Natural killer cell (primary cell): Measurements from ENCODE around the gene KRTAP12-2. TPM values are rescaled to one million over a fixed set of nuclear protein-coding genes. Genes with fewer than 3 reads are reported as not detected.
"Not testable (repeated sequence)": the region's sequence is repeated elsewhere in the genome, so short reads cannot be mapped to it uniquely, and the experiment has no call there.

Experiments used
- ATAC-seq, 3 donors: fragments of 150-1000 bp in 2 of 3; fragments of 200-7000 bp in 1 of 3; cut with Tn5 transposase; 1 replicate in 1 of 3; 2 replicates in 2 of 3; pipeline ENCODE4 v1.10.0; 2021; ENCODE audit warnings: mild to moderate bottlenecking in 2 of 3, moderate library complexity in 2 of 3
- DNase-seq, 2 donors: peaks; one replicate each; pipeline versions ENCODE4 v3.0.0 to v3.0.0-alpha.2; 2013 to 2021; ENCODE audit warnings: mixed read lengths in 1 of 2
- H3K27ac ChIP-seq: one replicate; pipeline ENCODE4 v1.5.1; 2013; ENCODE audit warnings: mild to moderate bottlenecking, low read length
- H3K27me3 ChIP-seq: one replicate; pipeline ENCODE4 v1.6.1; 2013; ENCODE audit warnings: low read length; ENCODE audit not compliant: control insufficient read depth, insufficient read depth
- H3K36me3 ChIP-seq: one replicate; pipeline ENCODE4 v1.6.1; 2013; ENCODE audit warnings: low read length; ENCODE audit not compliant: control insufficient read depth, insufficient read depth
- H3K4me1 ChIP-seq: one replicate; pipeline ENCODE4 v1.6.1; 2013; ENCODE audit warnings: low read length; ENCODE audit not compliant: control insufficient read depth, insufficient read depth
- H3K4me3 ChIP-seq: one replicate; pipeline ENCODE4 v1.5.1; 2013; ENCODE audit warnings: low read length
- H3K9me3 ChIP-seq: one replicate; pipeline ENCODE4 v1.6.1; 2013; ENCODE audit warnings: low read length; ENCODE audit not compliant: control insufficient read depth, insufficient read depth
- H3K27ac Mint-ChIP-seq, 2 donors: one replicate each; pipeline ENCODE4 v1.8.0; 2022; ENCODE audit warnings: mild to moderate bottlenecking in 2 of 2, mixed read lengths in 2 of 2, moderate library complexity in 1 of 2
- H3K27me3 Mint-ChIP-seq, 2 donors: one replicate each; pipeline ENCODE4 v1.8.0; 2022; ENCODE audit warnings: low read depth in 2 of 2, mixed read lengths in 2 of 2
- H3K36me3 Mint-ChIP-seq: one replicate; pipeline ENCODE4 v1.8.0; 2022; ENCODE audit warnings: mixed read lengths
- H3K4me1 Mint-ChIP-seq, 2 donors: one replicate each; pipeline ENCODE4 v1.8.0; 2022; ENCODE audit warnings: mixed read lengths in 2 of 2
- H3K4me3 Mint-ChIP-seq: one replicate; pipeline ENCODE4 v1.8.0; 2022; ENCODE audit warnings: mild to moderate bottlenecking, moderate library complexity, mixed read lengths
- H3K9me3 Mint-ChIP-seq, 2 donors: one replicate each; pipeline ENCODE4 v1.8.0; 2022; ENCODE audit warnings: mixed read lengths in 2 of 2
- WGBS: methylation state at CpG from one replicate; pipeline ENCODE4 v1.1.7; 2013; ENCODE audit warnings: missing lambda C conversion rate; ENCODE audit not compliant: insufficient coverage; 5-methylcytosine and 5-hydroxymethylcytosine counted together
- intact Hi-C: fragments of 100-400 bp; cut with micrococcal nuclease; formaldehyde crosslinking; loops from one replicate; pipeline ENCODE4 v1.14.2; 2022
- total RNA-seq, 4 donors: library from RNA; stranded (reverse); fragments of 120-200 nt in 1 of 4; gene quantifications; one replicate each; pipeline versions ENCODE4 v1.2.3 to v1.2.4, GENCODE V29; 2013 to 2022
- TF ChIP-seq, protein P1 (sequence below): fragments of 200-600 bp; IDR thresholded peaks from one replicate; pipeline ENCODE4 v1.8.0; 2022; ENCODE audit warnings: antibody characterized with exemption

Gene KRTAP12-2
- total RNA-seq, 3 donors from 2014 or later (not counting 1 experiment from before 2014, with no cell fraction given): not detected

DNA sequence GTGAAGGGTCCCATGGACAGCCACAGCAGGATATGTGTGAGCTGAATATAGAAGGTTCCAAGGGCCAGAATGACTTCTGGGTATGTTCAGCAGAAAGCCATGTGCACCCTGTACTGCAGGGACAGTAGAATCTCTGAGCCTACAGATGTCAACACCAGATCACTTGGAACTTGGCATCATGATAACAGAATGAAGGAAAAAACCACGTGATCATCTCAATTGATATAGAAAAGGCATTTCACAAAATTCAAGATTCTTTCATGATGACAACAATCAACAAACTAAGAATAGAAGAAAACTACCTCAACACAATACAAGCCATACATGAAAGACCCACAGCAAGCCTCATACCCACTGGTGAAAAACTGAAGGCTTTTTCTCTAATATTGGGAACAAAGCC is 885 bp upstream of the KRTAP12-2 start:
- H3K4me1 ChIP-seq: no peaks in the 10 kb centered on the region
- no peak for DNase-seq
- Mint-ChIP-seq H3K9me3 (peaks cover 0 to 4% of the 10 kb centered on the region in 2 donors), H3K27me3 (peaks cover 13 to 23% of the 10 kb centered on the region in 2 donors), H3K4me1 (no peaks in the 10 kb centered on the region), H3K36me3 (peaks cover 8% of the 10 kb centered on the region), H3K4me3 (no peak overlapping the region), H3K27ac (no peak overlapping the region)
- intact Hi-C loops: no loop called here
- H3K36me3 ChIP-seq: no peaks in the 10 kb centered on the region
- no peak overlapping the region for H3K4me3 ChIP-seq
- no peak overlapping the region for H3K27ac ChIP-seq
- peaks cover 12% of the 10 kb centered on the region for H3K9me3 ChIP-seq
- 78% methylated on average over 1 of the region's 1 CpG for WGBS
- ATAC-seq: no peak
- TF ChIP-seq, protein P1, sequence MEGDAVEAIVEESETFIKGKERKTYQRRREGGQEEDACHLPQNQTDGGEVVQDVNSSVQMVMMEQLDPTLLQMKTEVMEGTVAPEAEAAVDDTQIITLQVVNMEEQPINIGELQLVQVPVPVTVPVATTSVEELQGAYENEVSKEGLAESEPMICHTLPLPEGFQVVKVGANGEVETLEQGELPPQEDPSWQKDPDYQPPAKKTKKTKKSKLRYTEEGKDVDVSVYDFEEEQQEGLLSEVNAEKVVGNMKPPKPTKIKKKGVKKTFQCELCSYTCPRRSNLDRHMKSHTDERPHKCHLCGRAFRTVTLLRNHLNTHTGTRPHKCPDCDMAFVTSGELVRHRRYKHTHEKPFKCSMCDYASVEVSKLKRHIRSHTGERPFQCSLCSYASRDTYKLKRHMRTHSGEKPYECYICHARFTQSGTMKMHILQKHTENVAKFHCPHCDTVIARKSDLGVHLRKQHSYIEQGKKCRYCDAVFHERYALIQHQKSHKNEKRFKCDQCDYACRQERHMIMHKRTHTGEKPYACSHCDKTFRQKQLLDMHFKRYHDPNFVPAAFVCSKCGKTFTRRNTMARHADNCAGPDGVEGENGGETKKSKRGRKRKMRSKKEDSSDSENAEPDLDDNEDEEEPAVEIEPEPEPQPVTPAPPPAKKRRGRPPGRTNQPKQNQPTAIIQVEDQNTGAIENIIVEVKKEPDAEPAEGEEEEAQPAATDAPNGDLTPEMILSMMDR: no peak
- no peaks in the 10 kb centered on the region for H3K27me3 ChIP-seq

DNA sequence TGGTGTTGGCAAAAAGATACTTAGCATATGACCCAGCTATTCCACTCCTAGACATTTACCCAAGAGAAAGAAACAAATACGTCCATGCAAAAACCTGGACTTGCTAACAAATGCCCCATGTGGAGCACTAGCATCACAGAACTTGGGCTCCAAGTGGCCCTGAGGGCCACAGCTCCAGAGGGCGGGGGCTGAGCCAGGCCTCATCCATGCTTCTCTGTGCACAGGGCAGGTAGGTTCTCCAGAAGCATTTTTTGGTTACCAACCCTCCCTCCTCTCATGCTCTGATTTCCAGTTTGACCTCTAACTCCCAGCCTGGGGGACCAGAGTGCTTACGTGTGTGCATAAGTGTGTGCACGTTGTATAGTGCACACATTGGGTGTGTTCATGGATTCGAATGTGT is 2.0 kb downstream of the KRTAP12-2 start:
- Mint-ChIP-seq H3K4me3 (no peak overlapping the region), H3K36me3 (no peaks in the 10 kb centered on the region), H3K9me3 (peaks cover 0 to 2% of the 10 kb centered on the region in 2 donors), H3K27ac (no peak overlapping the region), H3K4me1 (peaks cover 4 to 8% of the 10 kb centered on the region in 2 donors), H3K27me3 (peaks cover 16 to 30% of the 10 kb centered on the region in 2 donors)
- H3K27me3 ChIP-seq: no peaks in the 10 kb centered on the region
- H3K9me3 ChIP-seq: no peaks in the 10 kb centered on the region
- TF ChIP-seq, protein P1: no peak
- H3K36me3 ChIP-seq: no peaks in the 10 kb centered on the region
- DNase-seq (no peak), ATAC-seq (no peak)
- H3K4me1 ChIP-seq: peaks cover under 1% of the 10 kb centered on the region
- WGBS: 88% methylated on average over 5 of the region's 5 CpGs
- no peak overlapping the region for H3K27ac ChIP-seq
- H3K4me3 ChIP-seq: no peak overlapping the region
- intact Hi-C loops: no loop called here

GRCh38 chr21:44661567-44661966 is 5.2 kb downstream of the KRTAP12-2 start:
- H3K27me3 ChIP-seq, intact Hi-C loops, DNase-seq, H3K27ac ChIP-seq, ATAC-seq, H3K36me3 ChIP-seq, H3K4me3 Mint-ChIP-seq, H3K4me3 ChIP-seq, H3K27me3 Mint-ChIP-seq, H3K9me3 ChIP-seq, H3K9me3 Mint-ChIP-seq: not testable (repeated sequence)
- Mint-ChIP-seq H3K4me1 (peaks cover 35 to 40% of the 10 kb centered on the region in 2 donors), H3K27ac (peak overlapping the region in 1 of 2 donors; percentile 63), H3K36me3 (peaks cover 10% of the 10 kb centered on the region)
- H3K4me1 ChIP-seq: peaks cover 30% of the 10 kb centered on the region
- WGBS: 85% methylated on average over 6 of the region's 7 CpGs

- H3K9me3 Mint-ChIP-seq: peaks cover 2 to 12% of the 10 kb centered on the region in 2 donors
- H3K9me3 ChIP-seq: peaks cover 13% of the 10 kb centered on the region
- peak overlapping the region; percentile 74 for H3K4me3 Mint-ChIP-seq
- no peaks in the 10 kb centered on the region for H3K36me3 ChIP-seq
- H3K27me3 ChIP-seq: no peaks in the 10 kb centered on the region
- peaks cover 52% of the 10 kb centered on the region for H3K4me1 ChIP-seq
- intact Hi-C loops: loop anchor here (2.0 kb wide), 1 partner anchor 32 kb away; the partner anchor contains the start of gene KRTAP10-9
- ATAC-seq (peak in 1 of 3 donors; percentile 30), DNase-seq (peak in 1 of 2 donors; percentile 66)
- peak overlapping the region; percentile 81 for H3K27ac ChIP-seq
- WGBS: 36% methylated on average over 10 of the region's 11 CpGs
- peak overlapping the region; percentile 89 to 94 for H3K27ac Mint-ChIP-seq
- no peak overlapping the region for H3K4me3 ChIP-seq
- peaks cover 5 to 7% of the 10 kb centered on the region in 2 donors for H3K27me3 Mint-ChIP-seq
- H3K36me3 Mint-ChIP-seq: peaks cover 18% of the 10 kb centered on the region
- TF ChIP-seq, protein P1: no peak
- peaks cover 50 to 51% of the 10 kb centered on the region in 2 donors for H3K4me1 Mint-ChIP-seq
Measured at GRCh38 chr21:44658913-44659595, 7.7 kb downstream of the KRTAP12-2 start.
